Bronchial epithelial cell (primary cell): ENCODE measurements around the gene ARPC1B. TPM values are rescaled to one million over a fixed set of nuclear protein-coding genes. Genes with fewer than 3 reads are reported as not detected.

ENCODE experiments used
- DNase-seq: peaks from one replicate; pipeline ENCODE4 v3.0.0-alpha.2; 2010; ENCODE audit warnings: low read depth
- FAIRE-seq: peaks from 2 replicates; lab custom pipeline; 2011; peaks lifted over from hg19 to GRCh38; lab: Jason Lieb, UNC
- H3K27me3 ChIP-seq: 2 replicates; pipeline ENCODE4 v1.5.1; 2011; ENCODE audit warnings: low read length; ENCODE audit not compliant: control insufficient read depth, insufficient read depth
- H3K36me3 ChIP-seq: 2 replicates; pipeline ENCODE4 v1.5.1; 2011; ENCODE audit warnings: low read length; ENCODE audit not compliant: control insufficient read depth, insufficient read depth
- H3K4me3 ChIP-seq: 2 replicates; pipeline ENCODE4 v1.5.1; 2011; ENCODE audit warnings: mild to moderate bottlenecking, low read depth, low read length, control low read depth
- total RNA-seq: library from RNA; depleted of rRNA; stranded (reverse); fragments of >200 nt; gene quantifications from 2 replicates; pipeline ENCODE4 v1.2.1, GENCODE V29; 2014
- TF ChIP-seq, protein P1 (sequence below): IDR thresholded peaks from 2 replicates; pipeline ENCODE4 v1.5.1; 2011; ENCODE audit warnings: mild to moderate bottlenecking, moderate library complexity, low read length, control low read depth, inconsistent platforms; ENCODE audit not compliant: insufficient read depth, severe bottlenecking

ARPC1B gene
- total RNA-seq, 1 donor from 2014 or later, result 569 TPM

DNA sequence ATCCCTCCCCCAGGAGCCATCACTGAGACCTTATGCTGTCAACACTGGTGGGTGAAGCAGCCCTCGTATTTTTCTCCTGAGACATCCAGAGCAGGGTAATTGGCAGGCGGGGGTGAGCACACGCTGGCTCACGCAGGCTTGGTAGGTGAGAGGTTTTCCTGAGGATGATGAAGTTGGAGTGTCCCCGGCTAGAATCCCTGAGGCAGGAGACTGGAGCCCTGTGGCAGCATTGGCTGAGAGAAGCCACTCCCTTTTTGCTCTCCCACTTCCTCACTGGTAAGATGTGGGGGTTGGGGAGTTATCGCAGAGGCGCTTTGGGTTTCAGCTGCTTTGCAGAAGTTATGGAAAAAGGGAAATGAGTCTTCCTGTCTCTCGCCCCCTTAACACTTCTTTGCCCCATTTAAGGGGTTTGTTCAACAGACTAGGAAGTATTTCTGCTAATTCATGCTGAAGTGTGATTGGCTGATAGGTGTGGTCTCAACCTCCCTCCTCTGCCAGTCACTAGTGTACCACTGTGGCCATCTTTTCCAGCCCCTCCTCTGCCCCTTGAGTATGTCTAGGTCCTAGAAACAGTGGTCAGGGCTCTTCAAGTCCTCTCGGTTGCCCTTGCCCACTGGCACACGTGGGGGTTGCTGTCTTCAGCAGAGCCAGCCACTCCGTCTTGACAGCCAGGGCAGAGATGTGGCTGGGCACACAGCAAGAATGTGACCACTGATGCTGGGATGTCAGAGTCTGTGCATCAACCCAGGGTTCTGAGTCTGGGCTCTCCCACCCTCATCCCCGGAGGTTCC, 5.7 kb downstream of the ARPC1B start:
- H3K27me3 ChIP-seq, result no peaks in the 10 kb centered on the region
- no peak for DNase-seq
- no peak overlapping the region for H3K4me3 ChIP-seq
- peaks cover 28% of the 10 kb centered on the region for H3K36me3 ChIP-seq
- no peak for FAIRE-seq
- TF ChIP-seq, protein P1, sequence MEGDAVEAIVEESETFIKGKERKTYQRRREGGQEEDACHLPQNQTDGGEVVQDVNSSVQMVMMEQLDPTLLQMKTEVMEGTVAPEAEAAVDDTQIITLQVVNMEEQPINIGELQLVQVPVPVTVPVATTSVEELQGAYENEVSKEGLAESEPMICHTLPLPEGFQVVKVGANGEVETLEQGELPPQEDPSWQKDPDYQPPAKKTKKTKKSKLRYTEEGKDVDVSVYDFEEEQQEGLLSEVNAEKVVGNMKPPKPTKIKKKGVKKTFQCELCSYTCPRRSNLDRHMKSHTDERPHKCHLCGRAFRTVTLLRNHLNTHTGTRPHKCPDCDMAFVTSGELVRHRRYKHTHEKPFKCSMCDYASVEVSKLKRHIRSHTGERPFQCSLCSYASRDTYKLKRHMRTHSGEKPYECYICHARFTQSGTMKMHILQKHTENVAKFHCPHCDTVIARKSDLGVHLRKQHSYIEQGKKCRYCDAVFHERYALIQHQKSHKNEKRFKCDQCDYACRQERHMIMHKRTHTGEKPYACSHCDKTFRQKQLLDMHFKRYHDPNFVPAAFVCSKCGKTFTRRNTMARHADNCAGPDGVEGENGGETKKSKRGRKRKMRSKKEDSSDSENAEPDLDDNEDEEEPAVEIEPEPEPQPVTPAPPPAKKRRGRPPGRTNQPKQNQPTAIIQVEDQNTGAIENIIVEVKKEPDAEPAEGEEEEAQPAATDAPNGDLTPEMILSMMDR, result no peak

DNA sequence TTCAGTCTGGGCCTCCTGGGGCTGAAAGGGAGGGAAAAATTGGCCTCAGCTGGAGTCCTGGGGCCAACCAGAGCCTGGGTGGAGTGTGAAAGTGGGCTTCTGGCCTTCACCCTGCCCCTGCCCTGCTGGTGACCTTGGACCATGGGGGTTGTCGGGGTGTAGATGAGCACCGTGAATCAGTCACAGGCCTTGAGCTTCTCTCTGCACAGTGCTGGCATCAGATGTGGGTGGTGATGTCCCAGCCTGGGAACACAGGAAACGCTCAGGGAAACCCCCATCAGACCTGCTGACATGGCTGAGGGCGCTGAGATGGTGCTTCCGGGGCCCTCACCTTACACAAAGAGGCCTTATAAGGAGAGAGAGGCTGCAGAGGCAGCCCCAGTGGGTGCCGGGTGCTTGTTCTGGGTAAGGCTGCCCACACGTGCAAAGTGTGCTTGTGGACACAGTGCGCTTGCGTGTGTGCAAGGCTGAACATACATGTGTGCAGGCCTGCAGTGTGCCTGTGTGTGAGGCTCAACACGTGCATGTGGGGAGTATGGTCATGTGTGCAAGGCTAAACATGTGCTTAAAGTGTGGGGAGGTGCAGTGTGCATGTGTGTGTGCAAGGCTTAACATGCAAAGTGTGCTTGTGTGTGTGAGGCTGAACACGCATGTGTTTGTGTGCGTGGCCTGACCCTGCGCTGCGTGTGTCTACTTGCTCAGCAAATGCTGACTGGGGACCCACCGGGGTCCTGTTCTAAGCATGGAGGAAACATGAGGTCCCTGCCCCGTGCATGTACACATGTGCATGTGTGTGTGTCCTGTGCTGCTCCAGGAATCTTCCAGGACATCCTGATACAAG, 6.5 kb downstream of the ARPC1B start:
- H3K4me3 ChIP-seq, result no peak overlapping the region
- TF ChIP-seq, protein P1, result no peak
- FAIRE-seq, result no peak
- H3K27me3 ChIP-seq, result no peaks in the 10 kb centered on the region
- DNase-seq, result no peak
- peaks cover 32% of the 10 kb centered on the region for H3K36me3 ChIP-seq

DNA sequence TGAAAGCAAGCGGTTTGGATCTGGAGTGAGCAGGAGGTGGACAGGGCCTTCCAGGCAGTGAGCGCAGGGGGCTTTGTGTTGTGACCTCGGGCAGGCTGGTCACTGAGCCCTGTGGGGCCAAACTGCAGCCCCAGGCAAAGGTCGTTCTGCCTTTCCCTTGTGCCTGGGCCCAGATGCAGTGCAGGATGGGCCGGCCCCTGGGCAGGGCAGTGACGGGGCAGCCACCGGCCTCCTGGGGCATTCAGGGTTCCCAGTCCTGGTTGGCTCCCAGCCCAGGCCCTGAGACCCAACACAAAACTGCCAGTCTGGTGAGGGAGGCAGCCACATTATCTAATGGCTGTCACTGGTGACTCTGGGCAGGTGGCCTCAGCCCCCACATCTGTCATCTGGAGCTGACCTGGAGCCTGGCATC, 7.1 kb downstream of the ARPC1B start:
- H3K4me3 ChIP-seq, result no peak overlapping the region
- no peak for FAIRE-seq
- H3K36me3 ChIP-seq, result peaks cover 37% of the 10 kb centered on the region
- no peaks in the 10 kb centered on the region for H3K27me3 ChIP-seq
- DNase-seq, result no peak
- TF ChIP-seq, protein P1, result no peak

DNA sequence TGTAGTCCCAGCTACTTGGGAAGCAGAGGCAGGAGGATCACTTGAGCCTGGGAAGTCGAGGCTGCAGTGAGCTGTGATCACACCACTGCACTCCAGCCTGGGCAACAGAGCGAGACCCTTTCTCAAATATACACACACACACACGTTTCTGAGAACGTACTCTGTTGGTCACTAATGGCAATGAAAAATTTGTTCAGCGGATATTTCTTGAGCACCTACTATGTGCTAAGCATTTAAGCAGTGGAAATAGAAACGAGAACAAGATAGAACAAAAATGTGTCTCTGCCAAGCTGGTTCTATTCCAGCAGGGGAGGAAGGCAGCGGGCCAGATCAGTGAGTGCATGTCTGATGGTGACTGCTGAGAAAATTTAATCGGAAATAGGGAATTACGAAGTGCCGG, 8.7 kb downstream of the ARPC1B start:
- FAIRE-seq, result no peak
- Histone ChIP-seq H3K27me3 (no peaks in the 10 kb centered on the region), H3K4me3 (no peak overlapping the region), H3K36me3 (peaks cover 42% of the 10 kb centered on the region)
- TF ChIP-seq, protein P1, result no peak
- DNase-seq, result no peak

DNA sequence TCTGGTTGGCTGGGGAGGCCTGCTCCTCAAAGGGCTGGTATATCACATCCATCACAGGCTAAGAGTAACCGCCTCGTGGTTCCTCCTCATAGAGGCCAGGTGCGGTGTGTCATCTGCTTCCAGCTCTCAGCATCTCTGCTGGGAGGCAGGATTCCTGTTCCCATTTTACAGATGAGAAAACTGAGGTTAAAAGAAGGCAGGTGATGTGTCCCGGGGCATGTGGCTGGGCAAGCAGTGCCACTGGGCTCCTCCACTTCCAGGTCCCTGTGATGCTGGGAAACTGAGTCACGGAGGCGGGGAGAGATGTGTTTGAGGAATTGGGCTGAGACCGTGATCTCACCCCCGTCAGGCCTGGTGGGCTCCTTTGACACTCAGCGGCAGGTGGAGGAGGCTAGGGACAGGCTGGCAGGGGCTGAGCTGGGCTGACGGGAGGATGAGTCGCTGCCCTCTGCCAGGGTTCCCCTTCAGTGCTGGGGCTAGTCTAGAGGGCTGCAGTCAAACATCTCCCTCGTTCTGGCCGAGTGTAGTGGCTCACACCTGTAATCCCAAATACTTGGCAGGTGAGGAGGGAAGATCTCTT, 9.4 kb downstream of the ARPC1B start:
- DNase-seq, result no peak
- TF ChIP-seq, protein P1, result no peak

More for the DNA sequence above, 9.4 kb downstream of the ARPC1B start:
- FAIRE-seq, result no peak
- Histone ChIP-seq H3K4me3 (no peak overlapping the region), H3K27me3 (no peaks in the 10 kb centered on the region), H3K36me3 (peaks cover 43% of the 10 kb centered on the region)
